CD4-positive, alpha-beta T cell treated with Interleukin-4 for 4 hours (primary cell): Measurements from ENCODE around the gene GREM1.

Experiments used
- DNase-seq: peaks from one replicate; pipeline ENCODE4 v3.0.0-alpha.2; 2020

GREM1 gene

DNA sequence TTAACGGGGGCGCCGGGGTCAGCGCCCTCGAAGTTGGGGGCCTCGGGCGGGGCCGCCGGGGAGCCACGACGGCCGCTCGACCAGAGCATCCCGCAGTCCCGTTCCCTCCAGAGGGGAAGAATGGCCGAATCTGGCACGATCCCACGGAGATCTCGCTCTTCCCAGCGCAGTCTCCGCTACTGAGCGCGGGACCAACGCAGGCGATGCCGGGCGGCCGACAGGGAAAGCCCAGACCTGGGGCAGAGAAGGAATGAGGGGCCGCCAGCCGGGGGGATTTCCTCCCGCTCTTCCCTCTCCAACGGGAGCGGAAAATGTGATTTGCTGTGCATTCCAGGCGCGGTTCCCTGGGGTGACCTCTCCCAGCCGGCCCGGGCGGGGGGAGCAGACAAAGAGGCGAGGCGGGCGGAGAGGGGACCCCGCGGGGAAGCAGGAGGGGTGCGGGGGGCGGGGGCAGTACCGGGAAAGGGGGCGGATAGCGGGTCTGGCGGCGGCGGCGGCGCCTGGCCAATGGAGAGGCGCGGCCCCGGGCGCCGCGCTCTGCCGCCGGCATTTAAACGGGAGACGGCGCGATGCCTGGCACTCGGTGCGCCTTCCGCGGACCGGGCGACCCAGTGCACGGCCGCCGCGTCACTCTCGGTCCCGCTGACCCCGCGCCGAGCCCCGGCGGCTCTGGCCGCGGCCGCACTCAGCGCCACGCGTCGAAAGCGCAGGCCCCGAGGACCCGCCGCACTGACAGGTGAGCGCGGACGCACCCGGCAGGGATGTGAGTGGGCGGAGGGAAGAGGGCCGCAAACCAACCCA lies at the start of gene GREM1:
Gene GREM1, plus strand, starts transcription at position 579 of the 801 bp plus-strand sequence. CDS start 12,687 bp downstream, outside the sequence.
- DNase-seq, result no peak

DNA sequence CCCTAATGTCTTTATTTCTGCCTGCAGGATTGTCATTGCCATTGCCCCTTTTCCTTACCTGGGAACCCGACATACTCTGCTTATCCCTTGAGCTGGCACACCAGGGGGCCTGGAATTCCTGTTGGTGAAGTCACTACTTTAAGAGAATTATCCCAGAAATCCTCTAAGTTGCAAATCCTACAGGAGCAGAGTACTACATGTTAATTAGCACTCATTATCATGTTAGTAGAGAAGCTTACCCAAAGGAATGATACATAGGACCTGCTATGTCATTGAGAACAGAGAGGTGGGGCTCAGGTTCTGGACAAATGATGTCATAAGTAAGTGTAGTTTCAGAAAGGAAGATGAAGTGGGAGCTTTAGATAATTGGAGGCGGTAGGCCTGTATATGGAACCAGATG lies 48.9 kb upstream of the GREM1 start:
- DNase-seq, result no peak

GRCh38 chr15:32669896-32670611 lies 47.8 kb upstream of the GREM1 start:
- no peak for DNase-seq

GRCh38 chr15:32670623-32671022 lies 47.2 kb upstream of the GREM1 start:
- no peak for DNase-seq

DNA sequence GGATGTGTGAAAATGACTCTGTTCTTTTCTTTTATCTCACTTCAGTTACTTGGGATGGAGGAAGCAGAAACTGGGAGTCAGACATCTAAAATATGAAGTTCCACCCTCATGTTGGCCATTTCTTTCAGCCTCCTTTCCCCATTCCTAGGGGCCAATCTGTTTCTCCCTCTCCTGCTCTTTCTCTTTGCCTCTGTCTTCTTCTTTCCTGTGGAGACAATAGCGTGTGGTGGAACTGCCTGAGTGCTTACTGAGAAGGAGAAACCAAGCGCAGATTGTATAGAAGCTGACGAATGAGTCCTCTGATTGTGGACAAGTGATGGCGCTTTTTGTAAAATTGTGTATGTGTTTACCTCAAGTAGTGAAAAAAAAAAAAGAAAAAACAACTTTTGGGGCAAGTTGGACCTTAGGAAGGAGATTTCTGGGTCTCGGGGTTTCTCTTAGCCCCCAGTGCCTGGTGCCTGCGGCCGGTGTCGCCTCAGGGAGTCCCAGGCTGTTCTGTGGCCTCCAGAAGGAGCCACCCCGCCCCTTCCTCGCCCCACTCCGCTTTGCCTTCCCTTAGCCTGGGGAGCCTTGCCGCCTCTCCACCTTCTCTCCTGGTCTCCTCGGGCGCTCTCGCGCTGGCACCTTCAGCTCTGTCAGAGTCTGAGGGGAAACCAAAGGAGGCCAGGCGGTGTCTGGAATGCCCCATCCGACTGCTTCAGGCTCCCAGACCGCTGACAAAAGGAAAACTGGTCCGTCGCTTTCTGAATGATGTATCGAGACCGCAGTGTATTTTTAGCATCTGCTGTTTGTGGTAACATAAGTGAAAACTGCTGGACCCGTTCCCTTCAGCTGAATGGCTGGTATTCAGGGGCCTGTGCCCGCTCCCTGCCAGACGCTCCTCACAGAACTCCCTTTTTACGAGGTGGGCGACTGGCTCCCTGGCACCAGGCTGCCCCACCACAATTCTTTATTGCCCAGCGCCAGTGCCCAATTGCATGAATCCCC lies 46.2 kb upstream of the GREM1 start:
- DNase-seq, result no peak

DNA sequence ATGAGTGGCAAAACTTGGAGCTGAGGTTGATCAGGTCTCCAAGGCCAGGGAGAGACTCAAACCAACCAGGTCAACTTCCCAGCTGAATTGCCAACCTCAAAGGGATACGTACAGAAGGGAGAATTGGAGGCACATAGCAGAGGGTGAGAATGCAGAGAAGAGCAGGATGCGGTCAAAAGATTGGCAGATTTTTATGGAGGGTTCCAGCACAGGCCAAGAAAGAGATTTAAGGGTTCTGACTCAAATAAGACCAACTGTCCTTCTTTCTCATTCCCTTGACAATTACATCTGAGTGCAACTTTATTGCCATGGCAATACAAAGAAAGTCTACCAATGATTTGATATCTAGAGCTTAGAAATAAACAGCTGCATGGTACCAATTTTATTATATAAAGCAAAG lies 43.1 kb upstream of the GREM1 start:
- no peak for DNase-seq

GRCh38 chr15:32675466-32675865 lies 42.3 kb upstream of the GREM1 start:
- DNase-seq, result no peak

- DNase-seq, result no peak
These were observed 41.6 kb upstream of the GREM1 start for GRCh38 chr15:32676169-32676568.

DNA sequence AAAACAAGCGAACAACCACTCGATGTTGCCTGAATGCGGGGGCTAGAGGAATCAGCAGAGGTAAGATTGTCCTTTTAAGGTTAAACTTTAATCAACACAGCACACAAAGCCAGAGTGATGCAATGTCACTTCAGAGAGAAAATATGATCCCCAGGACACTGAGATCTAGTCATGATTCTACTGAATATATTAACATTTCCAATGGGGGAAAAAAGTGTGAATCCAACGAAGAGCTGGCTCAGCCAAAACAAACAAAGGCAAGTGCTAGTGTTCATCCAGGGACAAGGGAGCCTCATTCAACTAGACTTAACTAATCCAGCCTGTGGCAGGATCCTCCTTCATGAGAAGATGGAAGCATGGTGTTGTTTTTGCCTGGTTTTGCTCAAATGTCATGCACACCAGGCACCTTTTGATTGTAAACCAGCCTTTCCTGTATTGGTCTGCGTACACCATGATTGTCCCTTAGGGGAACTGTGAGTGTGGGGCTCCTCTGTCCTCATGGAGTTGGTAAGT lies 40.5 kb upstream of the GREM1 start:
- no peak for DNase-seq

DNA sequence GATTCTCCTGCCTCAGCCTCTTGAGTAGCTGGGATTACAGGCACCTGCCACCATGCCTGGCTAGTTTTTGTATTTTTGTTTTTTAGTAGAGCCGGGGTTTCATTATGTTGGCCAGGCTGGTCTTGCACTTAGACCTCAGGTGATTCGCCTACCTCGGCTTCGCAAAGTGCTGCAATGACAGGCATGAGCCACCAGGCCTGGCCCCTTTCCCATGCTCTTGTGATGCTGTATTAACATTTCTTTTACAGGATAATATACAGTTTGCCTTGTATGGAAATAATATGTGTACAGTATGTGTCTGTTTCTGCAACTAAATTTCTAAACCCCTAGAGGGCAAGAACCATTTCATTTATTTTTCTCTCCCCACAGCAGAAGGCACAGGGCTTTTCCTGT lies 38.5 kb upstream of the GREM1 start:
- DNase-seq, result no peak

GRCh38 chr15:32682569-32682968 lies 35.2 kb upstream of the GREM1 start:
- DNase-seq, result no peak

- no peak for DNase-seq
These were observed 34.7 kb upstream of the GREM1 start for GRCh38 chr15:32682977-32683630.

DNA sequence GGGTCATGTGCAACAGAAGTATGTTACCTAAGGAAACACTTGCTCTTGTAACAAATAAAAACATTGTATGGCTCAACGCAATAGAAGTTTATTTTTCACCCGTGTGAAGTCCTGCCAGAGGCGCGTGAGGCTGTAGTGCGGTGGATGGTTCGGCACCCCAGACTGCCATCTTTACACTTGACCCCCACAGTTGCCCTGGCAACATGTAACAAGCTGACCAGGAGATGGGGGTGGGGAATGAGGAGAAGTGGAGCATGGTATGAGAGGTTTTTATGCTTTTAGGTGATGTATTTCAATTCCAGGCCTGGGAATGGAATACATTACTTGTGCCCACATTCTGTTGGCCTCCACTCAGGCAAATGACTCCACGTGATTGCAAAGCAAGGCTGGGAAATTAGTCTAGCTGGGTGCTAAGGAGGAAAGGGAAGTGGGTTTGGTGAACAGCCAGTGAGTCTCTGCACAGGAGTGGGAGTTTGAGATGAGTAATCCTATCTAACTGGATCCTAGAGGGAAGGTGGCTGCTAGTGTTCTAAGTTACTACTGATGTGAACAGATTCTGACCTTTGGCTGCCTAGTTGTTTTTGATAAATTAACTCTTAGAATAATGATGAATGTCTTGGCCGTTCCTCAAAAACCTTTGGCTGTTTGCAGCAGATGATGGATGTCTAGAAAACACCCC lies 33.8 kb upstream of the GREM1 start:
- DNase-seq, result no peak

DNA sequence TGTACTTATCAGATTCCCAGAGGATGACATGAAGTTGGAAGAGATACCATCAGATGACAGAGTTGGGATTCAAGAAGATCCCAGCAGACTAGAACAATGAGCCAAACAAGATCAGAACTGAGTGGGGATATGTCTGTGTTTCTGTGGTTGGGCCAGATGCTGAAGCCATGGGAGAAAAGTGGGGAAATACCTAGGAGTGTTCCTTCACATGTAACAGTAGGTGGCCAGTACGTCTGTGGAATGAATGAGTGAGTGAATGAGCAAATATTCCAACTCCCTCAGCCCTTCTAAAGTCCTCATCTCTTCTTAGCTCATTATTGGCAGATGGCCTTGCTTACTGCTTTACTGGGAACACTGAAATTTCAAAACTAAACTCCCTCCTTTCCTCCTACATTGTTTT lies 32.2 kb upstream of the GREM1 start:
- DNase-seq, result no peak

DNA sequence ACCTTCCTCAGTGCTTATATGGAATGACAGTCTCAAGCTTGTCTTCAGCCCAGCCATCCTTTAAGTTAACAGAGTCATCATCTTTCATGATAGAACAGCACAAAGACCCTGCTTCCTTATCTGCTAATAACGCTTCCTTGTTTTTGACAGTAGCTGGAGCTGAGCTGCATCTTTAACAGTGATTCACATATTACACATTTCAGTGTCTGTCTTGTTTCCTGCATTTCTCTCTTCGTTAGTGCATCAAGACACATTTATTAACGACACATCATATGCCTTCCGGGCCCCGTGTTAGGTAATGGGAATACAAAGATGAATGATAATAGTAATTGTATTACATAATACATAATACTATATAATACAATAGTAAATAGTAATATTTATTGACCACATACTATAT lies 30.2 kb upstream of the GREM1 start:
- no peak for DNase-seq

- DNase-seq, result no peak
These were observed 29.6 kb upstream of the GREM1 start for GRCh38 chr15:32688151-32688639.

DNA sequence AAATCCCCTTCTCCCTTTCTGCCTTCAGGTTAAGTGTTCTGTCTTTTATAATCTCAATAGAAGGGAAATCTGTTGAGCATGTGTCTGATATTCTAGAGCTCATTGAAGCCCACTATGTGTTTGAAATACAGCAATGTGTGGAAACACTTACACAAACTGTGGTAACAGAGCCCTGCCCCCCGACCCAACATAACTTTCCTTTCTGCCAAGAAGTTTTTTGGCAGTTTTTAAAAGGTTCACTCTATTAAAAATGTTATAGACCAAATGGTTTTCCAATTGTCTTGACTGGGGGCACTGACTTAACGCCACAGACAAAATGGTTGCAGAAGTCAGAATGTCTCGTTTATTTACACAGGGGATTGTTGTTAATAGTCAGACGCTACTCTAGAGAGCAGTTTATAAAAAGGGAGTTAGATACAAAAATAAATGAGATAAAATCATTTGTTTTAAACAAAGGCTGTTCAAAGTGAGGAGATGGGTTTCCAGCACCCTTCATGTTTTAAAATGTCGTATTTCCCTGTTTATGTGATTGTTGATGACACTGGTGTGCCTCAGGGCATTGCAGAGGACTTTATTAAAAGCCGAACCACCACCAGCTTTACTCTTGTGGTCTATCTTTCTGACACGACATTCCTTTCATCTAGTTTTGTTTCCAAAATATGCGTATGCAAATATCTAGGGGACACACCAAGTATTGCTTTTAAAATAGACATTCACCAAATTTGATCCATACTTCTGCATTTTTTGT lies 26.7 kb upstream of the GREM1 start:
- no peak for DNase-seq

DNA sequence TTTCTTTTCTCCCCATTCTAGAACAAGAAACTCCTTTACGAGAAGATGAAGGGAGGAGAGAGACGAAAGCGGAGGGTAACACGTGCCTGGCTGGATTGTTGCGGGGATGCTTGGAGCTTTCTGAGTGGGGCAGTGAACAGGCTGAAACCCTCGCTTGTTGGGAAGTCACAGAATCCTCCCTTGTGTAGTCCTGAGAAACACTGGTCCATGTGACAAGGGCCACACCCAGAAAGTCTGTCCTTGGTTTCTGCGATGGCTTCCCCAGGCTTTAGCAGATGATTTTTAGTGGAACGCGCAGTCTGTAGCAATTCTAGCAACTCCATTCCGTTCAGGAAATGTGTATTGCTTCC lies 26.1 kb upstream of the GREM1 start:
- DNase-seq, result no peak

GRCh38 chr15:32692286-32692685 lies 25.5 kb upstream of the GREM1 start:
- DNase-seq, result no peak

GRCh38 chr15:32694222-32694983 lies 23.4 kb upstream of the GREM1 start:
- DNase-seq, result no peak
